GM18867 (cell line): Measurements from ENCODE around the gene PALB2.

Experiments
- ATAC-seq: cut with Tn5 transposase; IDR thresholded peaks from one replicate; pipeline ENCODE4 v1.9.1; 2021; ENCODE audit warnings: mild to moderate bottlenecking, moderate library complexity; ENCODE audit not compliant: unreplicated experiment

Gene PALB2

DNA sequence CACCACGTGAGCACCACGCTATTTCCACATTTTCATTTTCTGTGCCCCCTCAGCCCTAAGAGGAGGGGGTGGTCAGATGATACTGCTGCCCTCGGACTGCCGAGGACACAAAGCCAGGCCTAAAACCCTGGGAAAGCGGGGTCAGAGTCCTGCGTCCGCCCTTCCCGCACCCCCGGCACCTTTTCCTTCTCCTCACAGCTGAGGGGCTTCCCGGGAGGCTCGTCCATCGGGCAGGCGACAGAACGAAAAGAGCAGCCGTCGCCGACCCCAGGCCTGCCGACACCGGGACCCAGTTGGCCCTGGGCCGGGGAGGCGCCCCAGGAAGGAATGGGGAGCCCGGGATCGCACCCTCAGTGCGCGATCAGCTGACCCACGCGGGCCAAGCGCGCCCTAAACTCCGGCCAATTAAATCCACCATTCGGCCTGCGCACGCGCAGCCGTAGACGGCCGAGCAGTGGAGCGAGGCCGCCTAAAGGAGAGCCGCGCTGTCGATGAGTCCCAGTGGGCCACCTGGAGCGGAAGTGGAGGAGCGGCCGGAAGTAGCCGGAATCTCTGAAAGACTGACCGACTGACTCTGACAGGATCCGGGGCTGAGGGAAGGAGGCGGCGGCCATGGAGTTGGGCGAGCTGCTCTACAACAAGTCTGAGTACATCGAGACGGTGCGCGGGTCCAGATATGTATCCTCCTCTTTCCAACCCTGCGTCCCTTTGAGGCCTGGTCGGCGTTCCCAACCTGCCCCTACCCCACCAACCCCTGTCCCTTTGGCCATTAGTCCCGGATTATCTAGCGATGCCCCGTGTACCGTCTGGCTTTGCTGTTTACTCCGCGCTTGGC lies at the start of gene PALB2, which contains the start of gene DCTN5:
TSS of gene PALB2 (minus strand) at position 380 of the 835 bp plus-strand sequence. CDS start at position 227, 153 bp downstream.
TSS of gene DCTN5 (plus strand) at position 536 of the 835 bp plus-strand sequence. CDS start at position 613, 77 bp downstream.
- ATAC-seq: peak; percentile 96

- ATAC-seq: no peak
Observed at GRCh38 chr16:23689442-23690187, 48.5 kb upstream of the PALB2 start.

- no peak for ATAC-seq
Observed at GRCh38 chr16:23687034-23687808, 46.1 kb upstream of the PALB2 start.

DNA sequence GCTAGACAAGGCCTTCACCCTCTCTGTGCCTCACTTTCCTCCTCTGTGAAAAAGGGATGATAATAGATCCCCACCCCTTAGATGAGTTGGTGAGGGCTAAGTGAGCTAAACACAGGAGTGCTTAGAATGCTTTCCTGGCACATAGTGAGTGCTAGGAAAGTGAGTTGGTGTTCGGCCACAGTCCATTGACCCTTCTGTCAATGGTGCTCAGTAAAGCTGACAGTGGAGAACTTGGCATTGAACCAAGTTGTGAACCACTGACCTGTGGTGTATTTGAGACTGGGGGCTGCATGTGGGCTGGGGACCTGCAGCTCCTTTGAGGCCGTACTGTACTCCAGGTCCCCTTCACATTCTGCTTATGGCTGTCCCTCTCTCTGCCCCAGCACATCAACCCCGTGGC lies 42.4 kb upstream of the PALB2 start:
- ATAC-seq: no peak

DNA sequence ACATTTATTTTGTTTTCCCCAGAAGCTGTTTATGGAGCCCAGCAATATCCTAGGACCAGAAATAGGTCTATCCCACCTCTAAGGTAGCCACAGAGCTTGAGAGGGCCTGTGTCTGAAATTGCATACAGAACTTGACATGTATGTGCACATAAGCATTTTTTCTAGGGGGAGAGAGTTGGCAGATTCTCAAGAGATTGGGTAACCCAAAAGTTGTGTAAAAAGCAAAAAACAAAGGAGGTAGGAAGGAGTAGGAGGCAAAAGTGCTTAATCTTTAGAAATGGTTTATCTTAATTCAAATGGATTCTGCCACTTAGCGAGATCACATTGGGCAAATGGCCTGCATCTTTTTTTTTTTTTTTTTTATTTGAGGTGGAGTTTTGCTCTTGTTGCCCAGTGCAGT lies 41.1 kb upstream of the PALB2 start:
- ATAC-seq: no peak

DNA sequence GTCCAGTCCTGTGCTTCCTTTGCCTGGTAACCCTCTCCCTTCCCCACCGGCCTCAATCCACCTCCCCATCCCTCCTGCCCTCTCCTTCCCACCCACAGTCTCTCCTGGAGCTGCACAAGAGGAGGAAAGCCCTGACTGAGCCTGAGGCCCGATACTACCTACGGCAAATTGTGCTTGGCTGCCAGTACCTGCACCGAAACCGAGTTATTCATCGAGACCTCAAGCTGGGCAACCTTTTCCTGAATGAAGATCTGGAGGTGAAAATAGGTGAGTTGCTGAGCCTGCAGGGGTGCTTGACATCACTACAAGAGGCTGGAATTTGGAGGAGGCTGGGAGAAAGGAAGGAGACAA lies 38.9 kb upstream of the PALB2 start:
- ATAC-seq: no peak

- ATAC-seq: no peak
Observed at GRCh38 chr16:23679274-23679985, 38.3 kb upstream of the PALB2 start.

- peak; percentile 81 for ATAC-seq
Observed at GRCh38 chr16:23678430-23679273, 37.5 kb upstream of the PALB2 start, which contains the start of gene PLK1. TSS of gene PLK1 (plus strand) at chr16:23678889. CDS start at chr16:23678933, 44 bp downstream.

- no peak for ATAC-seq
Observed at GRCh38 chr16:23676924-23677480, 35.9 kb upstream of the PALB2 start.

DNA sequence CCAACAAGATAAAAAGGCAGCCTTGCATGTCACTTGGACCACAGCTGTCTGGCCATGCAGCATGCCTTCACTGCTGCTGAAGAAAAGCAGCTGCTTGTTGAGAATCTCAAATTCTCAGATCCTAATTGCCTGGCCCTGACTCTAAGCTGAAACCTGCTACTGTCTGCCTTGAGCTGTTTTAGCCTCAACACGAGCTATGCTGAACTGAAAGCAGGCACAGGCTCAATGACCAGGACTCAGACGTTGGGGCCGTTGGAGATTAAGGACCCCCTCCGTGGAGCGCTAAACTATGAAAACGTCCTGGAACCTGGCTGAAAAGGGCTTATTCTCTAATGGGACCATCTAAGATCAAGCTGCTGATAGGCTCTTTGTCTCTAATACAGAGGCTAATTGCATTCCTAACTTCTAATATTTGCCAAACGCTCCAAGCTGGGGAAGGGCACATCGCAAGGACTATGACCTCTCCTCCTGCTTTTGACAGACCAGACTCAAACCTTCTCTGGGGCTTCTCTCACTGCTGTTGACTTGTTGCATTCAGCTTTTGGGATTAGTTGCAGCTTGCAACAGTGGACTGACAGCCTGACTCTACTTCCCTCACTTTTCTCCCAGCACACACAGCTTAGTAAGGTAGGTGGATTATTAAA lies 33.0 kb upstream of the PALB2 start:
- no peak for ATAC-seq

DNA sequence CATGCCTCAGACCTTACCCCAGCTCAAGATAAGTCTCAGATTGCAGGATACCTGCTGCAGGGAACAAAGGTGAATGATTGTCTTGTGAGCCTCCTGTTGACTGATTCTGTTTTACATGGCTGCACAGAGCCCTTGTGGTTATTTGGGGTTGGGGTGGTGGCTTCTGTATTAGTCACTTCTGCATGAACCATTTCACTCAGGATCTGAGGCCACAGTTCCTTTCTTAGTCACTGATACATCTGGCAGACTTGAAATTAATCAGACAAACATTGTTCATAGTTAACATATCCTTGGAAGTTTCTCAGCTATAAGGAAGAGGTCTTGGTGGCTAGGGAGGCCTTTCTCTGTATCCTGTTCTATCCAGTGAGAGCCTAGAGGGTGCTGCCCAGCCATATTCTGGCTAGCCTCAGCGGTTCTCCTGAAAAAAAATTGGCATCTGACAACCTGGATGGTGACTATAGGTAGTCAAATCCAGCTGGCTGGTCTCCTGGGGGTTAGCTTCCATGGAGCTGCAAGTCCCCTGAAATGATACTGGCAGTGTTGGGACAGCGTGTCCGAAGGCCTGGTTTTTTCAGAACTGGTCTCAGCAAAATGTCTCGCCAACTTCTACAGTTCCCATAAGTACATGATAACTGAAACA lies 29.1 kb upstream of the PALB2 start:
- peak; percentile 94 for ATAC-seq

DNA sequence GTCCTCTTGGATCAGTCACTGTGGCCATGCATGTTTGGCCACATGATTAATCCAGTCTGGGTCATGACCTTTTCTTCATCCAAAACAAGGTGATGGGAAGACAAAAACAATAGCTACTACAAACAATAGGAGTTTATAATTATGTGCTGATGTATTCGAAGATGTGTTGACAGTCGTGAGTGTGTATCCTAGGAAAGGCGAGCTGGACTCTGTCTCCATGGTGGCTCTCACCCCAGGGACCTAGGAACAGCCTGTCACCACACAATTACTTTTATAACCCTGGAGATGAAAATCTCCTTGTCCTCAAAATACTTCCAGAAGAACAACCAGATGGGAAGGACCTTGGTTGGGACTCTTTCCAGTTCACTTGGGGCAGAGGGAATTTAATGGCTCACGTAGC lies 27.8 kb upstream of the PALB2 start:
- ATAC-seq: no peak

DNA sequence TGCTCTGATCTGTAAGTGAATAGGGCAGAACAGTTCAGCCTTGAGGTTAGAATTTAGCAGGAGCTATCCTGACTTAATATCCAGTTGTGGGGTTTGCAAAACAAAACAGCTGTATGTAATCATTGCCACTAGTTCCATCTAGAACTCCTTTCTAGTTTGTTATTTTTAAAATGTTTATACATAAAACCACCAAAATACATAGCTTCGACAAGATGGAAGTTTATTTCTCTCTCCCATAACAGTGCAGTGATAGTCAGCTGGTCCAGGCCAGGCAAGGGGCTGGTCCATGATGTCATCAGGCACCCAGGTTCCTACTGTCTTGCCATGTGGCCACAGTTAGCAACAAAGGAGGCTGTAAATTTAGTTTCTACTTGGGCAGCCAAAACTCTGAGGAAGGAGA lies 27.1 kb upstream of the PALB2 start:
- ATAC-seq: no peak

DNA sequence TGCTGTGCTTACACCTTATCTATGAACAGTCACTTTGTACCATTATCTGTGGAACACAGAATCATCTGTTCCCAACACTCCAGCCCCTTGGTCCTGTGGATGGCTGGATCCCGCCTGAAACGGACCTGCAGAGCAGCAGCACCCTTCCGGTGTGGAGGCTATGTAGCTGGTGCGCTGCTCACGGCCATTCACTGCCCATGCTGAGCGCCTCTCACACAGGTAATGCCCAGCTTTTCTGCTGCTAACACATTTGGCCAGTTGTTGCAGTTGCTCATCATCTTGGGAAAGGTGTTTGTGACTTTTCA lies 26.2 kb upstream of the PALB2 start:
- ATAC-seq: no peak

GRCh38 chr16:23666571-23667354 lies 25.7 kb upstream of the PALB2 start:
- no peak for ATAC-seq

- no peak for ATAC-seq
Observed at GRCh38 chr16:23663918-23664317, 22.8 kb upstream of the PALB2 start.

- ATAC-seq: no peak
Observed at GRCh38 chr16:23651943-23652468, 10.9 kb upstream of the PALB2 start.
